ENCODE results near the gene OR6B1.
"Not testable (repeated sequence)": the region's sequence is repeated elsewhere in the genome, so short reads cannot be mapped to it uniquely, and the experiment has no call there.

The OR6B1 gene

DNA sequence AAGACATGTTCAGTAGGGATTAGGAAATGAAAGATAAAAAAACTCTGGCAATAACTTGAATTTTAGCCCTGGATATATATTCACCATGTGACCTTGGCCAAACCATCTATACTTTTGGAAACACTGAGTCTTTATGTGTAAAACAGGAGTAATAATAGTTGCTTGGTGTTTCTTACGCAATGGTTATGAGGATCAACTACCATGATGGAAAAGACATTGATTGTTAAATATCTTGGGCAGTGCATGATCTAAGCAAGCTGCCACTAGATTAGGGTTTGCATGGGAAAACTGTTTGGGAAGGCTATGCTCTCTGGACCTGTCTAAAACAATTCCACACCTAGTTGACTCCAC is 6.5 kb downstream of the OR6B1 start:
- DNase-seq, result no peak

DNA sequence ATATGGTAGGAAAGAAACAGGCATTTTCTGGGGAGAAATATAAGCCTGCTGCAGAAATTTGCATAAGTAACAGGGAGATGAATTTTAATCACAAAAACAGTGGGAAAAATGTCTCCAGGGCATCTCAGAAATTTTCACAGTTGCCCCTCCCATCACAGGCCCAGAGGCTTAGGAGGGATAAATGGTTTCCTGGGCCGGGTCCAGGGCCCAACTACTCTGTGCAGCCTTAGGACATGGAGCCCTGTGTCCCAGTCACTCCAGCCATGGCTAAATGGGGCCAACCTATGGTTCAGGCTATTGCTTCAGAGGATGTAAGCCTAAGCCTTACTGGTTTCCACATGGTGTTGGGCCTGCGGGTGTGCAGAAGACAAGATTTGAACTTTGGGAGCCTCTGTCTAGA is 9.2 kb downstream of the OR6B1 start:
- DNase-seq, result no peak

DNA sequence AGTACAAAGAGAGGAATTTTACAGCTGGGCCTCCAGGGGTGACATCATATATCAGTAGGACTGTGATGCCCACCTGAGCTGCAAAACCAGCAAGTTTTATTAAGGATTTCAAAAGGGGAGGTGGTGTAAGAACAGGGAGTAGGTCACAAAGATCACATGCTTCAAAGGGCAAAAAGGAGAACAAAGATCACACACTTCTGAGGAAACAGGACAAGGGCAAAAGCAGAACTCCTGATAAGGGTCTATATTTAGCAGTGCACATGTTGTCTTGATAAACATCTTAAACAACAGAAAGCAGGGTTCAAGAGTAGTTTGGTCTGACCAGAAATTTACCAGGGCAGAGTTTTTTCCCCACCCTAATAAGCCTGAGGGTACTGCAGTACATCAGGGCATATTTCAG is 9.9 kb downstream of the OR6B1 start:
- DNase-seq, result not testable (repeated sequence)

DNA sequence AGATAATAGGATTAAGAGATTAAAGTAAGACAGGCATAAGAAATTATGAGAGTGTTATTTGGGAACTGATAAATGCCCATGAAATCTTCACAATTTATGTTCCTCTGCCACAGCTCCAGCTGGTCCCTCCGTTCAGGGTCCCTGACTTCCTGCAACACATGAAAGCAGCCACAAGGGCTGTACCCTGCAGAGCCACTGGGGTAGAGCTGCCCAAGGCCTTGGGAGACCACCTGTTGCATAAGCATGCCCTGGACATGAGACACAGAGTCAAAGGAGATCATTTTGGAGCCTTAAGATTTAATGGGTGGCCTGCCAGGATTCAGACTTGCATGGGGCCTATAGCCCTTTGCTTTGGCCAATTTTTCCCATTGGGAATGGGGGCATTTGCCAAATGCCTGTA is 10.7 kb downstream of the OR6B1 start:
- not testable (repeated sequence) for DNase-seq

DNA sequence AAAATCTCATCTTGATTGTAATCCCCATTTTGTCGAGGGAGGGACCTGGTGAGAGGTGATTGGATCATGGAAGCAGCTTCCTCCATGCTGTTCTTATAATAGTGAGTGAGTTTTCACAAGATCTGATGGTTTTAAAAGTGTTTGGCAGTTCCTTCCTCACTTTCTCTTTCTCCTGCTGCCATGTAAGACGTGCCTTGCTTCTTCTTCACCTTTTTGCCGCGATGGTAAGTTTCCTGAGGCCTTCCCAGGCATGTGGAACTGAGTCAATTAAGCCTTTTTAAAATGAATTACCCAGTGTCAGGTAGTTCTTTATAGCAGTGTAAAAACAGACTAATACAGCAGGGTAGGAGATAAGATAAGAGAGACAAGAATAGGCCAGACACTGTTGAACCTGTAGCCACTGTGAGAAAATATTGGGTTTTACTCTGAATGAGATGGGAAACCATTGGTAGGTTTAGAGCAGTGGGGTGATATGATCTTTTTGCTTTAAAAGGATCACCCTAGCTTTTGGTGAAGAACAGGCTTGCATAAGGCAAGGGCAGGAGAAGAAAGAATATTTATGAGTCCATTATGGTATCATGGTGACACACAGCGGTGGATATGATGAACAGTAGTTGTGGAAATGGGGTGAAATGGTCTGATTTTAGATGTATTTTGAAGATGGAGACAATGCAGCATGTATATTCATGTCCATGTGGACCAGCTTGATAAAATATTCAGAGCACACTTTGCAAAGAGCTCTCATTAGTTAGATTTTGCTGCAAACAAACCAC is 11.5 kb downstream of the OR6B1 start:
- DNase-seq, result no peak

DNA sequence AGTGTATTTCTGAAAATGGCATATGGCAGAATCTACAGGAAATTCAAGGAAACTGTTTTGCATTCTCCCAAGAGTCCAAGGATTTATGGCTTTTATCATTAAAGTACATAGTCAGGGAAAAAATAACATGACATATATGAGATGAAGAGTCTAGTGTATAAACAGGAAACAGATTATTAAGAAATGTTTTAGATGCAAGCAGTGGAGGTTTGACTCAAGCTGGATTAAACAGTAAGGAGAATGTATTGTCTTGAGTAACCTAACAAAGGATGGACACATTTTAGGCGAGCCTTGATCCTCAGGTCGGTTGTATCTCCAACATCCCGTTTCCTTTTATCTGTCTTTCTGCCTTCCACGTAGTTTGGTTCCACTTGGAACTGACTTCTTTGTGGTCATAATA is 17.9 kb downstream of the OR6B1 start:
- DNase-seq, result no peak

DNA sequence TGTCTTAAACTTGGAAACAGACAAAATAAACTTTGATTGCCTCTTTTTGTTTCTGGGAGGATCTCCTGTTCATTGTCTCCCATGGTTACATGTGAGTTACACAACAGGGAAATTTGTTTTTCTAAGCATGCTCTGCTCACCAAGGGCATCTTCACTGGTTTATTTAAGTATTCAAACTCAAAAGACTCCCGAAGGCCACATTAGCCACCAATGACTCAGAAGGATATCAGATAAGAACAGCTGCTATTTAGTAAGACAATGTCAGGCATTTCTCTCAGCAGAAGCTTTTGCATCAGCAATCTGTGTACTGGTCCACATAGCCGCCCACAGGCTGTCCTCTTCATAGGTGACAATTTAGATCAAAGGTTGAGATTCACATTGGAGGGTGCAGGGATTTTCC is 19.3 kb downstream of the OR6B1 start:
- no peak for DNase-seq

DNA sequence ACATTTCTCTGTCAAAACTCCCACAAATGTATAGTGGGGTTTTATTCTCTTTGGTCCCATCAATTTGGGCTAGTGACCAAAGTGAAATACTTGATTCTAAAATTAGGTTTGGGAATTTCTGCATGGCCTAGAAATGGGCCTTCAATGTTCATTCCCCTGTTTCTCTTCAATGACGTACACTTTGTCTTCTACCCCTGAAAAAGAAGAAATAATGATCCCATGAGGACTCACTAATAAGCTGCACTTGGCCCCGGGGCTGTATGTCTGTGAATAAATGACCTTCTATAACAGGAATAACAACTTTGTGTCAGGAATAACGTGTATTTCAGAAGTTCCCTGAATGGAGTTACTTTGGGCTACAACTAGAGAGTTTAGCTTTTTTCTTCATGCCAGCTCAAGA is 20.2 kb downstream of the OR6B1 start:
- DNase-seq, result no peak

DNA sequence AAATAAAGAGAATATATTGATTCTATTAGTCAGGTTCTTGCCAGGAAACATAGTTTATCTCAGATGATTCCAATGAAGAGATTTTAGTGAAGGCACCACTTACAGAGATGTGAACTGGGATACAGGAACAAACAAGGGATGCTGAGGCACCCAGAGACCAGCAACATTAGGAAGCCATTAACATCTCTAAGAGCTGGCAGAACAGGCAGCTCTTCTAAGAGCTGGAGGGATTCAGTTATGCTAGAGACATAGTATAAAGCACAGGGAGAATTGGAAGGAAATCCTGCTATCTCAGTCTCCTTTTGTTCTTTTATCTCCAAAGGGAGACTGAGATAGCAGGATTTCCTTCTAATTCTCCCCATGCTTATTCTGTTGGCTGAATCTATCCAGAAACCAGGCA is 22.0 kb downstream of the OR6B1 start:
- no peak for DNase-seq

DNA sequence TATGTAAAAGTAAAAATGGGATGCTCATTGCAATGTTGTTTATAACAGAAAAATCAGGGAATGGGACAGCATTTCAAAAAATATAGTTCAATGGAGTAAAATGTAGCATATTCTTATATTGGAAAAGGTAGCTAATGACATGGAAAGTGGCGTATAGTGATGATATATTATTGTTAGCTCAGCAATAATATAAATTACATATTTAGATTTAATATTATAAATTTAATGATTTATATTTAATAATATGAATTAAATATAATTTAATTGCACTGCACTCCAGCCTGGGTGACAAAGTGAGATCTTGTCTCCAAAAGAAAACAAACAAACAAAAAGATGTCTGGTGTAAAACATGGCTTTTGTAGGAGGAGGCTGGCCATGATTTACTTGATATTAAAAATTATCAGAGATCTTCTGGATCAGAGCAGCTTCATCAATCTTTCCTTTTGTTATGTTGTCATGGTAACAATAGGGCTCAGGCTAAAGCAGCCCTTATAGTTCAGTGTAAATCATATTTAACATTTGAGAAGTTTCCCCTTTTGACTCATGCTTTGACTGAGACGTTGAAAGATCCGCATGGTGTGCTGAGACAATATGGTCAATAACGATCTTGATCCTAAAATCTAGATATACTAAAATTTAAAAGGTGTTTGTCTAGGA is 23.2 kb downstream of the OR6B1 start:
- no peak for DNase-seq

DNA sequence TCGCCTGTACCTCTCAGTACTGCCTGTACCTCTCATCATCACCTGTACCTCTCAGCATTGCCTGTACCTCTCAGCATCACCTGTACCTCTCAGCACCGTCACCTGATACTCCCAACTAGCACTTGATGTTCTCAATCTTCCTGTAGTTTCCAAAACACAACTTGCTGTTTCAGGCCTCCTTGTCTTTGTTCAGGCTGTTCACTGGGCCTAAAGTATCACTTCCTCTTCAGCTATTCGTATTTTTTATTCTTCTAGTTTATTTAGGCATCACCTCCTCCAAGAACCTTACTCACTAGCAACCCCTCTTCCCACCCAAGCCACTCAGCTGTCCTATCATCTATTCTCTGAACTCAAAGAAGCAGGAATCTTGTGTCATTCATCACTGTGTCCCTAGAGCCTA is 24.1 kb downstream of the OR6B1 start:
- DNase-seq, result no peak

DNA sequence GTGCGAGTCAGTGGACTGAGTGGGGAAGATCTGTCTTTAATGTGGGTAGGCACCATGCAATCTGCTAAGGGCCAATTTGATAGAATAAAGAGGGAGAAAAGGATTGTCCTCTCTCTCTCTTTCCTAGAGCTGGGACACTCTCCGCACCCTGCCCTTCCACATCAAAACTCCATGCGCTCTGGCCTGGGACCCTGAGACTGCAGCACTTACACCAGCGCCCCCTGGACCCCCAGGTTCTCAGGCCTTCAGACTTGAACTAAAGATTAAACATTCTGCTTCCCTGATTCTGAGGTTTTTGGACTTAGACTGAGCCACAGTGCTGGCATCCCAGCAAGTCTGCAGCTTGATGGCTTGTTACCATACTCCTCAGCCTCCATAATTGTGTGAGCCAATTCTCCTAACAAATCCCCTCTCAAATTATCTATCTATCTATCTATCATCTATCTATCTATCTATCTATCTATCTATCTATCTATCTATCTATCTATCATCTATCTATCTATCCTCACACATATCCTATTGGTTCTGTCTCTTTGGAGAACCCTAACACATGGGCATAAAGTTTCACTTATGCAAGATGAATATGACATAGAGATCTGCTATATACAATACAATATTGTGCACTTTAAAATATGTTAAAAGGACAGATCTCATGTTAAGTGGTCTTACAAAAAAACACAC is 26.2 kb downstream of the OR6B1 start:
- no peak for DNase-seq

DNA sequence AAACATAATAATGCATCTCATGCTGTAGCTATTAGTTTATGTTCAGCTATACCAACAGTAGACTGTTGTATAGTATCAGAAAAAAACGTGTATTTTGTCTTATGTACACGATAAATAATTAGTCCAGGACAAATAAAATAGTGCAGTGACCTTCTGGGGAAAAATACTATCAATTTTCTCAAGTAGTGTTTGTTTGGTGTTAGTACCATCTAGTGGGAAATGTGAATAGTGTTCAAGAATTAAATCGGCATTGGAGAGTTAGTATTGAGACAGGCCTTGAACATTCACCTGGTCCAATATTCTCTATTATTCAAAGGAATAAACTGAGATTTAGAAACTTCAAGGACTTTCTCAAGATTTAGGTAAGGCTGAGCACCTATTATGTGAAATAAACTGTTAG is 26.9 kb downstream of the OR6B1 start:
- no peak for DNase-seq

DNA sequence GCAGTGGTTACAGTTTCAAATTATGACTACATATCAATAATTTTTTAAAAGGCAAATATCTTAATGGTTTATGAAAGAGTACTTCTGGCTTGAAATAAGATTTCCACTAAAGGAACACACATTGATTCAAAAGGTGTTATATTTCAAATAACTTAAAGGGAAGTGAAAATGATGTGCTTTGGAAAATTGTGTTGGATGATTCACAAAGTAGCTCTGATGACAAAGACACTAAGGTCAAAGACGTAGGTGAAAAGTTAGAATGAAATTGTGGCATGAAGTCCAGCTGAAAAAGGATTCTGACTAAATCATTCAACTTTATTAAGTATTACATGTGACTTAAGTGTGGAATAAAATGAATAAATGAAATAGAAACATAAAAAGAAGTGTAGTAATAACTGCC is 27.9 kb downstream of the OR6B1 start:
- no peak for DNase-seq

DNA sequence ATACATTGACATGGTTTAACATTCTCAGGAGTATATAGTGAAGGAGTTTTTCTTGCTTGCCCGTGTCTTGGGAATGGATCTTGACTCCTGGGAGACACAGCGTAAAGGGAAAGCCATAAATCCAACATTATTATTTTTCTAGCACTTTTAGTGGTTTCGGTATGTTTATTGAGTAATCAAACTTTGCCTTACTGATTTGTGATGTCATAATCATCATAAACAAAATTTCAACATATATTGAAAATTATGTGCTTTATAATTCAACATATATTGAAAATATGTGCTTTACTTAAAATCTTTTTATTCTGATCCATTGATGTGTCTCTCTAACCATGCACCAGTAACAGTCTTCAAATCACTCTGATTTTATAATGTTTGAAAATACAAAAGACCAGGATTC is 28.4 kb downstream of the OR6B1 start:
- DNase-seq, result no peak

DNA sequence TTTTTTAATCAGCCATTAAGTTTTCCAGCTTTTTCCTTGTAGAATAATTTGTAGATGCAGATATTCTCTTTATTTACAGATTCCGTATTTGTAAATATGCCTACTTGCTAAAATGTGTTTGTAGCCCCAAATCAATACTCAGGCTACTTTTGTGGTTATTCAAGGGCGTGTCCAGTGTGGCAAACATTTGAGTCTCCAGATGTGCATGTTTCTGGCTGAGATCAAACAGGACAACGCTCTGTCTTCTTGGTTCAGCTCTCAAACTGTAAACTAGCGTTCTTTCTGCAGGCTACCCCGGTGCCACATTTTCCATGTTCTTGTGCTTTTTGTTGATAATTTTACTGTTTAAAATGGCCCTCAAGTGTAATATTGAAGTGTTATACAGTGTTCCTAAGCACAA is 32.4 kb downstream of the OR6B1 start:
- DNase-seq, result no peak

DNA sequence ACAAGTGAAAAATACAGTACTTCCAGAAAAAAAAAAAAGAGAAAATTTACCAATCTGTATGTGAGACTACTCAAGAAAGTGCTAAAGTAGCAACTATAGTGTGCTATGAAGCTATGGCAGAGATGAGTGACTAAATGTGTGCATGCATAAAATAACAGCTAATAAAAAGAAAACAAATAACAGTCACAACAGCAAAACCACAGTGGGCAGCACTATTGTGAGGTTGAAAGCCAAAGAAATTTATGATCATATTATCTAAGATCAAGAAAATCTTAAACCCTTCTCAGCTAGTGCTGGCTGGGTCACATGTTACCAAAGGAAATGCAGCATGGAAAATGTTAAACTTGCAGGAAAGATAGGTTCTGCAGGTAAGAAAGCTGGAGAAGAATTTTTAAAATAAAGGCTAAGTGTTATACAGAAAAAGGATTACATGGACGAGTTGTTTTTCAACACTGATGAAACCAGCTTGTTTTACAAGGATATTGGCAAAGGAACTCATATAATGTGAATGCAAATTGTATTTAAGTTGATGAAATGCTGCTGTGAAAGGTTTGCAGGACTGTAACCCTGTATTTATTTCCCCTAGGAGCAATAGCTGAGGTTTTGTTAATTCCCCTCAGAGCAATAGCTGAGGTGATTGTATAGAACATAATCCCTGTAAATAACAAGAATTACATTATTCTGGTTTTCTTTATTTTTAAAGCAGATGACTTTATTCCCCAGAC is 33.0 kb downstream of the OR6B1 start:
- DNase-seq, result no peak

DNA sequence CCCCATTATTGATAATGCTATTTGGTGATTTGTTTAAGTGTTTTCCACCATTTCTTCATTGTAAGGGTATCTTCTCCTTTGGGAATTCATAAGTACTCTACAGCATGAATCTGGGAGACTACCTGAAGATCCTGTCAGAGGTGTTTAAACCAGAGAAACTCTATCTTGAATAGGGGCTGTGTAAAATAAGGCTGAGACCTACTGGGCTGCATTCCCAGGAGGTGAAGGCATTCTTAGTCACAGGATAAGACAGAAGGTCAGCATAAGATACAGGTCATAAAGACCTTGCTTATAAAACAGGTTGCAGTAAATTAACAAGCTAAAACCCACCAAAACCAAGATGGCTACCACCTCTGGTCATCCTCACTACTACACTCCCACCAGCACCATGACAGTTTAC is 35.3 kb downstream of the OR6B1 start:
- no peak for DNase-seq

DNA sequence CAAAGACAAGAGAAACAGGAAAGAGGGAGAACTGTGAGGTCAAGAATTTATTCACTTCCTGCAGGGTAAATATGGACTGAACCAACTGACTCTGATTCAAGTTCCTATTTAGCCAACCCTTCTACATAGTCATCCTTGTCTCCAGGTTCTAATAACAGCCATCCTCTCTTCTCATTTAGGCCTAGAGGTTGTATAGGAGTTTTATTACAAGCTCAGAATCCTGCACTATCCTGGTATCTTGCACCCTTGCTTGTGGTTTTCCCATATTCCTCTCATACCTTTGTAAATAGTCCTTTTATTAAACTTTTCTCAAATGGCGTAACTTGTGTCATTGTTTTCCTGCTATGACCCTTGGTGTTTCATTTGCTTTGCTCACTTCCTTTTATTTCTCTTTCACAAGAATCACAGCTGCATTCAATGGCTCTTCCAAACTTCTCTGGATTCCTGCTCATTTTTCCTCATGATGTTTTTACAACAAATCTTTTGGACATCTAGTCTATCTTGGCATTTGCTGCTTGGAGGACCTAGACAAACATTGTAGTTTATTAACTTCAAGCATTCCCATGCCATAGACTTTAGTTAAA is 36.3 kb downstream of the OR6B1 start:
- DNase-seq, result no peak

DNA sequence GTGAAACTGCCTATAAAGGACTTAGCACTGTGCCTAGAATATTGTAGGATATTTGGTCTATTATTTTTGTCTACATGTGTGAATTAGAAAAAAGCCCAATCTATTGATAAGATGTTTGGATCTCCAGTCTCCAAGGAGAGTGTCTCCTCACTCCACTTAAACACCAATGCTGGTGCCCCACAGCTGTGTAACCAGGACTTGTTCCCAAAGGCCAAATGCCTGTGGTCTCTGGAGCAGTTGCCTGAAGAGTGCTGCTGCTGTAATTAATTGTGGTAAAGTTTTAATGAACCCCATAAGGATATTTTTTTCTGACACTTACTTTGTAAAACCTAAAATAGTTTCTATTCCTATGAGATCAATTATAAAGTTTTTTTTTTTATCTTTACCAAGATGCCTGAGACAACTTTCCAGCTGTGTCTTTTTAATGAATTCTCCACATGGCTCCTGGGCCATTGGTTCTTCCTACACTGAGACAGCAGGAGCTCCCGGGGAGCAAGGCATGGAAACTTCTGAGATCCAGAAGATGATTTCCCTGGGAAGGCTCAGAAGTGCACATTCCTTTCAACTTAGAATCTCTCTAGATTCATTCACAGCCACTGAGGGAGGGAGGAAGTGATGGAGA is 37.4 kb downstream of the OR6B1 start:
- no peak for DNase-seq

DNA sequence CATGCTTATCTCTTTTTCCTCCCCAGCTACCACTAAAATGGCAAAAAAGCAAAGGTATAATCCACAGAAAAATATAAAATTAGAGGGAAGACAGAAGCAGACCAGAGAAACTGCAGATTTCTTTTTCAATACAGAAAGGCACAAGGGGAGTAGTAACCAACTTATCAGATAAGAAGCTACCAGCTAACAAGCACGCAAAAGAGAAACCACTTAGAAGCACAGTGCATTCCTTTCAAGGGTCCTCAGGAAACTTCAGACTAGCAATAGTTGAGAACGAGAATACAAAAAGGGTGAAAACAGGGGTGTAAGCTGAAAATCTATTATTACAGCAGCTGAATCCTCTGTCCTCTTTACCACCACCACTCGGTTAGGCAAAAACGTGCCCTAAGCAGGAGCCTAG is 38.8 kb downstream of the OR6B1 start:
- no peak for DNase-seq

DNA sequence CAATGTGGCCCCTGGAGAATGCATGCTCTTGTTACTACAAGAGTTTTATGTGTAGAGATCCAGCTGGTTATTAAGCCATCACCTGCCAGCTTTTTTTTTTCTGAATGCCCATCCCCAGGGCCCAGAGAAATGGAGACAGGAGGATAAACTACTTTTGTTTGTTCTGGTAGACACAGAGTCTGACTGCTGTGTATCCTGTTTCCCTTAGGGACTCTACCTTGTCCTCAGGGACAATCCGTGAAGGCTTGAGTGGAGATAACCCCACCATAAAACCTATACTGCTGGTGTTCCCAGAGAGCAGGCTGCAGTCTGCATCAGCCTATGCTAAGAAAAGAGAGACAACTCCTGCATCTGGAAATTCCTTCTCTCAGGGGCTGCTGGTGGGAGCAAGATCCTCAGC is 48.5 kb downstream of the OR6B1 start, which contains the start of gene OR2A5:
Gene OR2A5 (plus strand): TSS at position 301 of the 400 bp plus-strand sequence. CDS start 1,454 bp downstream, outside the sequence.
- DNase-seq, result no peak

DNA sequence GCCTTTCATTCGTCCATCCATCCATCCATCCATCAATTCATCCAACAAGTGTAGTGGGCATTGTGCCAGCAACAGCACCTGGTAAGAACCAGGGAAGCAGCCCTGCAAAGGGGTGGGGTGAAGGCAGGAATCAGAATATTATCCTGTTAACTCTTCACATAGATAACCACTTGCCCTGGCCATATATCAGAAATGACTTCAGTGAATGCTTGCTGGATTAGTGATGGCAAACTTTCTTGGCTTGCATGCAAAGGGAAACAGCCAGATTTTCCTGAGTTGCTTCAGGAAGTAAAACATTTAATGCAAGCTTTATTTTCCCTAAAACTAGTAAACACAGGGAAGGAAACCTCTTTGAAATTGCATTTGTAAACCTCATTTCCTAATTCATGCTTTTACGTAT is 49.4 kb downstream of the OR6B1 start:
- DNase-seq, result no peak
